GM21529 (cell line): ENCODE measurements around the gene ST6GALNAC4.

Source experiments
- ATAC-seq: cut with Tn5 transposase; IDR thresholded peaks from one replicate; pipeline ENCODE4 v1.9.1; 2021; ENCODE audit not compliant: unreplicated experiment

ST6GALNAC4 gene

DNA sequence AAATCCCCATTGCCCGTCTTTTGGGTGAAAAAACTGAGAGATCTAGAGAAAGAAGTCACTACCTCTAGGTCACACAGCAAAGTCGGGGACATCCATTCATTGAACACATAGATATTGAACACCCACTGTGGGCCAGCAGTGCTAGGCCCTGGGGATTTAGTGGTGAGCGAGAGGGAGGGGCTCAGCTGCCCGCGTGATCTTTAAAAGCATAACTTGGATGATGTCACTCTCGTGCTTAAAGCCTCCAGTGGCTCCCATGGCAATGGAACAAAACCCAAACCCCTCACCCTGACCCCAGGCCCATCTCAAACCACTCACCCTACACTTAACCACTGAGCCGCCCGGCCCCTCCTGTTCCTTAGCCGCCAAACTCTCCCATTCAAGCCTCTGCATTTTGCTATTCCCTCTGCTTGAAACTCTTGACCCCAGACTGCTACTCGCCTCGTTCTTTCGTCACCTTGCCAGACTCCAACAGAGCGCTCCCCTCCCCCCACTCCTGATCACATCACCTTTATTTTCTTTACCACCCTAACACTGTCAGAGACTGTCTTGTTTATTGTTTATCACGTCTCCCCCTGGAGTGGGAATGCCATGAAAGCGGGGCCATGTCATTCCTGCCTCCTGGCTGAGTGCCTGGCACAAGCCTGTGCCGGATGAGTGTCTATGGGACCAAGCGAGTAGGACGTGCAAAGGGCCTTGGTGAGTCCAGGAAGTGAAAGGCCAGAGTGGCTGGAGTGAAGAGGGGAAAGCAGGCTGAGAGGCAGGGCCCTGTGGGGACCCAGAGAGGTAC is 14.4 kb upstream of the ST6GALNAC4 start:
- ATAC-seq, result peak; percentile 24

- peak; percentile 79 for ATAC-seq
Measured at GRCh38 chr9:127930231-127931091, 13.6 kb upstream of the ST6GALNAC4 start, which contains the start of gene PIP5KL1. TSS of gene PIP5KL1 (minus strand) at chr9:127930777. CDS start at chr9:127930752, 25 bp downstream.

DNA sequence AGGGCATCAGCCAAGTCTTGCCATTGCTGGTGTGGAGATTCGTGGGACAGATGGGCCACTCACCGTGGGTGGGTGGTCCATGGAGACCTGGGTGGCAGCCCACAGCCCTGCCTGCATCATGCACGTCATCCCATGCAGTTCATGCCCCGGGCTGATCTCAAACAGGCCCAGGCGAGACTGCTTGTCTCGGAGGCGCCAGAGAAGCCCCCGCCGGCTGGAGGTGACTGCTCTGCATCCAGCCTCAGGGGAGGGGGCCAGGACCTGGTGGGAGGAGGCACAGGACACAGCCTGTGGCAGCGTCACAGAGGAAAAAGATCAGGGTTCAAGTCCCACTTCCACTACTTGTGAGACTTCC is 12.8 kb upstream of the ST6GALNAC4 start:
- no peak for ATAC-seq

GRCh38 chr9:127928676-127929624 is 12.1 kb upstream of the ST6GALNAC4 start:
- ATAC-seq, result no peak

DNA sequence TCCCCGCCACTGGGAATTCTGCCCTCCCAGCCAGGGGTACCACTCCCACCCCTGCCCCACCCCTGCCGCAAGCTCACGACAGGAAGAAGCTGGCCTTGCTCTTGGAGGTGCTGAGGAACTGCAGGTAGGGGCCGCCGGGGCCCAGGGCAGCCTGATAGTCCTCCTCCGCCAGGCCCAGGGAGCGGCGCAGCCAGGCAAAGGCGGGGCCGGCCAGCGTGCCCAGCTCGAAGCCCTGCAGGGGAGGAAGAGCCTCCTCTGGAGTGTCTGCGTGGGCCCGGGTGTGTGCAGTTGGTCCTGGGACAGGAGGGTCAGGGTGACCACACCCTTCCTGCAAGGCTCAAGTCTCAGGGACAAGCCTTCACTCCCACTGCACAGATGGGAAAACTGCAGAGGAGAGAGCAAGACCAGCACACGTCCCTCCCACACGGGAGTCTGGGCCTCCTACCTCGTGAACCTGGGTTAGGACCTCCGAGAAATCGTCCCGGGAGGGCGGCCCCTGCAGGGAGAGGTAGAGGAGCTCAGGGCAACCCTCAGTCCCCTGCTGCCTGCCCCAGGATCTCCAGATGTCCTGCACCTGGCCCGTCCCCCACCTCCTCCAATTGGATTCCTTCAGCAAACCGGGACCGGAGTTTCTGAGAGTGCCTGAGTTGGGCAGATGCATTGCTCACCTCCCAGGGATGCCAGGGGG is 11.3 kb upstream of the ST6GALNAC4 start:
- no peak for ATAC-seq

- no peak for ATAC-seq
Measured at GRCh38 chr9:127927201-127927987, 10.6 kb upstream of the ST6GALNAC4 start.

DNA sequence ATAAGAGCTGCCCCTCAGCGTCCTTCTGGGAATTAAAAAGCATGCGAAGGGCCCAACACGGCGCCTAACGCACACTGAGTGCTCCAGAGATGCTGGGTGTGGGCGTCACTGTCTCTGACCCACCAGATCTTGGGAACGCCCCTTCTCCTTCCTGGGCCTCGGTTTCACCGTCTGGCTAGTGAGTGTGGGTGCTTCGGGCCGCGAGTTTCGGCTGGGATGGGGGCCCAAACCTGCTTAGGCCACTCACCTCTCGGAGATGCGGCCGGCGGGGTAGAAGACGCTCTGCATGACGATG is 10.0 kb upstream of the ST6GALNAC4 start:
- ATAC-seq, result no peak

- no peak for ATAC-seq
Measured at GRCh38 chr9:127925959-127926905, 9.4 kb upstream of the ST6GALNAC4 start.

- no peak for ATAC-seq
Measured at GRCh38 chr9:127924736-127925444, 8.0 kb upstream of the ST6GALNAC4 start.

DNA sequence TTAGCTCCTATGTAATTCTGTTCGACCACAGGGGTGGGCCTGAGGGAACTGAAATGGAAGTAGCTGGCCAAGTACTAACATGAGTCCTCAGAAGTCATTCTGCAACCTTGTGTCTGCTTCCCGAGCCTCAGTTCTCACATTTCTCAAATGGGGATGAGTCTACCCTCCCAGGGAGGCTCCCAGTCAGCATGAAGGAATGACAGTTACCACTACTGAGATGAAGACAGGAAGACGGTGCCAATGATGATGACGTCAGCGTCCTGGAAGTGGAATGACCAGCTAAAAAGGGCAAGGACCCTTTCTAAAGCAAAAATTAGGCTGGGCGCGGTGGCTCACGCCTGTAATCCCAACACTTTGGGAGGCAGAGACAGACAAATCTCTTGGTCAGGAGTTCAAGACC is 6.9 kb upstream of the ST6GALNAC4 start:
- ATAC-seq, result no peak

DNA sequence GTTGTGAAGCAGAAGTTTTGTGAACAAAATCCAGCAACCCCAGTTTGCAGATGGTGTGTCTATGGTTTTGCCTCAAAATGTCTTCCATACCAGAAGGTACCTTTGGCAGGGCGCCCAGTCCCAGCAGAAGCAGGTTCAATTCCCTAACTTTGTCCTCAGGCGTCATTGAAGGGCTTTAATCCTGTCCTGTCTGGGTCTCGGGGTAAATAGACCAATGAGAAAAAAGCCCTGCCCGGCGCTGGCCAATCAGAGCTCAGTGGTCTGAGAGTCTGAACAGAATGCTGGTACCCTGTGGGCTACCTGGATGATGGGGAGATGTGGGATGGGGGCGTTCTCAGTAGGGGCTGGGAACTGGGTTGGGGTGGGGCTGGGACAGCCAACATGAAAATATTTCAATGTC is 6.2 kb upstream of the ST6GALNAC4 start:
- ATAC-seq, result no peak

DNA sequence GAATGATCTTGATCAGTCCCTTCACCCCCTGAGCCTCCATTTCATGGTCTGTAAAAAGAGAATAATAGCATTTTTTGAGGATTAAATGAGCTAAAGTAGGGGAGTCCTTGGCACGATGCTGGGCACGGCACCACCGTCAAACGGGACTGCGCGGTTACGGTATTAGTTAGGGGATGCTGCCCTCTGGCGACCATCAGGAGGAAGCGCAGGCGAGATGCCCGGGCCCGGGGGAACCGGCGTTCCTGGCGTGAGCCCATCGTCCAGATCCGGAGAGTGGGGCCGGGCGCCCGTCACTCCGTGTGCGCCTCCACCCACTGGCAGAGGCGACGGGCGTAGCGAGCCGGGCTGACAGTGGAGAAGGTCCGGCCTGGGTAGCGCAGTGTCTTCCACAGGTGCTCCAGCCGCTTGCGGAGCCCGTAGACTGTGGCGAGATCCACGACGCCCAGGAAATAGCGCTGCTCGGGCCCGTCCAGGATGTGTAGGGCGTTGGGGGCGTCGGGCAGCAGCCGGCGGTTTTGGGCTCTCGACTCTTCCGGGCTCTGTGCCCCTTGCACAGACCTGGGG is 4.8 kb upstream of the ST6GALNAC4 start:
- ATAC-seq, result no peak

DNA sequence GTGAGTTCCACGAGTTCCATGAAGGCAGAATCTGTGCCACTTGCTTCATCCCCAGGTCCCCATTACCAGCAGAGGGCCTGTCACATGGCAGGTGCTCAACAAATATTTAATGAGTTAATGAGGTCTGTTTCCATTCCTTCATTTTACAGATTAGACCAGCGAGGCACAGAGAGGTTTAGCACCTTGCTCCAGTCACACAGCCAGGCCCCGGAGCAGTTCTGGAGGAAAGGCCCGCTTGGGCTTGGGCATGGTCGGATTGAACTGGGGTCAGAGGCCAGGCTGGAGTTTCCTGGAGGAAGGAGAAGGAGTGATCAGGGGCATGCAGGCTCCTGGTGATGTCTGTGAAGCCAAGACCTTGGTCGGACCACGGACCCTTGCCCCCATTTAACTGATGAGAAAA is 4.0 kb upstream of the ST6GALNAC4 start:
- no peak for ATAC-seq

DNA sequence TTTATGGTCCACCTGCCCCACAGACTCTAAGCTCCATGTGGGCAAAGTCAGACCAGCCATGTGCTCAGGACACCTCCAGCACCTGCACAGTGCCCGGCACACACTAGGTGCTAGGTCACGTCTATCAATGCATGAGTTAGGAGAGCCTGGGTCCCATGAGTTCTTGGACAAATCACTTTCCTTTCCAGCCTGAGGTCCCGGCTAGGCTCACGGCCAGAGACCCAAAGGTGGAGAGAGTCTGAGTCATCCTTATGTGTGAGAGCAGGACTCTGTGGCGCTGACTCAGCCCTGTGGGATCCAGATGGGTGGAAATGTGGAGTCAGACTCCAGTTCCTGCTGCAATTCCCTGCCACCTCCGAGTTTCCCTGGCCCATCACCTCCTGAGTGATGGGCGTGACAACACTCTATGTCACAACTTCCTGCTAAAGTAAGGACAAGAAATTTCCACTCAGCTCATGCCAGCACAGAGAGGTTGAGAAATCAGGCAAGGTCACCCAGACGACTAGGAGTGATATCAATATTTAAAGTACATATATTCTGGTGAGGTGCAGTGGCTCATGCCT is 2.5 kb upstream of the ST6GALNAC4 start:
- no peak for ATAC-seq

- no peak for ATAC-seq
Measured at GRCh38 chr9:127918183-127919107, 1.6 kb upstream of the ST6GALNAC4 start.

- no peak for ATAC-seq
Measured at GRCh38 chr9:127917603-127918002, 762 bp upstream of the ST6GALNAC4 start.
